H1 (cell line): Measurements from ENCODE around the gene RNASE13. TPM values are rescaled to one million over a fixed set of nuclear protein-coding genes. Genes with fewer than 3 reads are reported as not detected.

ENCODE experiments used
- CTCF ChIP-seq, 3 experiments: IDR thresholded peaks; 1 replicate in 2 of 3; 2 replicates in 1 of 3; pipeline versions ENCODE4 v1.5.1 to v1.6.1; 2011; ENCODE audit warnings: low read length in 3 of 3, mild to moderate bottlenecking in 3 of 3, inconsistent platforms in 2 of 3, low read depth in 1 of 3, moderate library complexity in 1 of 3; ENCODE audit not compliant: insufficient read depth in 1 of 3; ENCODE audit errors: control extremely low read depth in 1 of 3
- SP1 ChIP-seq: IDR thresholded peaks from 2 replicates; pipeline ENCODE4 v1.6.1; 2011; ENCODE audit warnings: low read depth, low read length
- polyA plus RNA-seq, 7 experiments: library from polyadenylated mRNA; depleted of rRNA in 3 of 7; stranded (reverse) in 5 of 7; unstranded in 2 of 7; fragments of >200 nt in 5 of 7; fragments of 200-250 nt in 2 of 7; gene quantifications; 1 replicate in 5 of 7; 2 replicates in 1 of 7; 4 replicates in 1 of 7; pipeline versions ENCODE4 v1.2.1 to v1.2.3, GENCODE V29; 2011 to 2013; ENCODE audit warnings: missing spikeins in 2 of 7, mixed read lengths in 2 of 7
- total RNA-seq: library from RNA; stranded (reverse); fragmentation: NEBNext Ultra II Directional; extraction: Animal tissue kit (Norgen Biotek cat#: 25700); gene quantifications from 2 replicates; pipeline ENCODE4 v1.2.1, GENCODE V29; 2021

Gene RNASE13
- total and polyA plus RNA-seq, 2 of the 8 experiments (the other 6 are each of a cell fraction or from before 2014, with no cell fraction given) = not detected

GRCh38 chr14:21063479-21063878 lies 28.9 kb upstream of the RNASE13 start (continued):
- TF ChIP-seq CTCF (IDR thresholded peaks at IDR 0.05; ENCODE audit: control extremely low read depth in 1 of 3, insufficient read depth in 1 of 3, low read depth in 1 of 3, low read length in 3 of 3) (no peak), SP1 (no peak)
